ENCODE measurements around the gene SLC36A1.
"Not testable (repeated sequence)": the region's sequence is repeated elsewhere in the genome, so short reads cannot be mapped to it uniquely, and the experiment has no call there.

The SLC36A1 gene

GRCh38 chr5:151417712-151418111 is 29.7 kb upstream of the SLC36A1 start:
- no peak for FAIRE-seq
- no peak for DNase-seq (ENCODE audit: insufficient read length, low spot score)

GRCh38 chr5:151420127-151420526 is 27.3 kb upstream of the SLC36A1 start:
- no peak for DNase-seq (ENCODE audit: insufficient read length, low spot score)

More at GRCh38 chr5:151417712-151418111, 29.7 kb upstream of the SLC36A1 start:
- TF ChIP-seq CTCF (IDR thresholded peaks at IDR 0.05; ENCODE audit: insufficient read depth, missing control alignments) = no peak

GRCh38 chr5:151424892-151425523 is 22.4 kb upstream of the SLC36A1 start:
- FAIRE-seq (no peak), DNase-seq (ENCODE audit: insufficient read length, low spot score) (no peak)
- TF ChIP-seq CTCF (IDR thresholded peaks at IDR 0.05; ENCODE audit: insufficient read depth, missing control alignments) = no peak

More at GRCh38 chr5:151420127-151420526, 27.3 kb upstream of the SLC36A1 start:
- FAIRE-seq = no peak
- TF ChIP-seq CTCF (IDR thresholded peaks at IDR 0.05; ENCODE audit: insufficient read depth, missing control alignments) = no peak

GRCh38 chr5:151426347-151426746 is 21.1 kb upstream of the SLC36A1 start:
- not testable (repeated sequence) for DNase-seq (ENCODE audit: insufficient read length, low spot score); FAIRE-seq

- DNase-seq (ENCODE audit: insufficient read length, low spot score) (no peak), FAIRE-seq (no peak)
- TF ChIP-seq CTCF (IDR thresholded peaks at IDR 0.05; ENCODE audit: insufficient read depth, missing control alignments) = no peak
These were observed 20.1 kb upstream of the SLC36A1 start for GRCh38 chr5:151427258-151427657.

- TF ChIP-seq CTCF (IDR thresholded peaks at IDR 0.05; ENCODE audit: insufficient read depth, missing control alignments) = no peak
- DNase-seq (ENCODE audit: insufficient read length, low spot score) (no peak), FAIRE-seq (no peak)
These were observed 16.7 kb upstream of the SLC36A1 start for GRCh38 chr5:151430731-151431130.

- FAIRE-seq = no peak
- TF ChIP-seq CTCF (IDR thresholded peaks at IDR 0.05; ENCODE audit: insufficient read depth, missing control alignments) = no peak
- DNase-seq (ENCODE audit: insufficient read length, low spot score) = no peak
These were observed 15.7 kb upstream of the SLC36A1 start for GRCh38 chr5:151431666-151432065.

GRCh38 chr5:151432210-151432609 is 15.2 kb upstream of the SLC36A1 start:
- TF ChIP-seq CTCF (IDR thresholded peaks at IDR 0.05; ENCODE audit: insufficient read depth, missing control alignments) = no peak
- DNase-seq (ENCODE audit: insufficient read length, low spot score) (no peak), FAIRE-seq (no peak)
